NCI-H82 (cell line): Measurements from ENCODE around the gene RABGGTA.

ENCODE experiments used
- DNase-seq: peaks from one replicate; lab custom pipeline; 2025; lab: John Stamatoyannopoulos, UW

Gene RABGGTA

DNA sequence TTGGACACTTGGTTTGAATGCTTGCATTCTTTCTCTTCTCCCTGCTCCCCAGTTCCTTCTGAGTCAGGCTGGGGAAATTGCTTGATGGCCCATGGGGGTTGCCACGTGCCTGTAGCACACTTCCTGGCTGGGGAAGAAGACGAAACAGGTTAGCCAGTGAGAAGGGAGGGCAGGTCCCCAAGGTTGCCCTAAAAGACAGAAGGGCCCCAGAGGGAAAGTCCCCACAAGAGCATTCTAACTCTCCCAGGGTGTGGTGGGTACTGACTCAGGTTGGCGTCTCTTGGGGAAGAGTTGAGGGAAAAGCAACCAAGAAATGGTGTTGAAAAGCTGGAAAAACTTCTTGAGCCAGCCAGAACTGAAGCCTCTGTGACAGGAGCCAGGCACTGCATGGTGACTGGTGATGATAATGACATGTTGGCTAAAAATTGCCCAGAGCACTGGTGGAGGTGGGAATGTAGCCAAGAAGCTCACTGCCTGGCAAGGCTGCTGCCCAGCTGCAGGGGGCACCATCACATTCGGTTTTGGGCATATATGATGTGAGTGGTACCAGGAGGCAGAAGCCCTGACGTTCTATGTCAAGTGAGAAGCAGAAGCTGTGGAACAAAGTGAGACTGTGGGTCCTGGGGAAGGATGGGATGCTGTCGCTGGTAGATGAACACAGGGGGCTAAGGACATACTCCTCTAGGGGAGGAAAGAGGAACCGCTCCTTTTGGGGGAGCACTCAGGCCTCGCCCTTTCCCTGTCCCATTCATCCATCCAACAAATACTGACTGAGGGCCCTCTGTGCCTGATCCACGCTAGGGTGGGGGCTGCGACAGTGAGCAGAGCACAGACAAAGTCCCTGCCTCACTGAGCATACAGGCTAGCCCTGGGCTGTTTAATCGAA lies 8.1 kb upstream of the RABGGTA start:
- DNase-seq, result no peak

GRCh38 chr14:24278424-24278823 lies 7.0 kb upstream of the RABGGTA start:
- no peak for DNase-seq

DNA sequence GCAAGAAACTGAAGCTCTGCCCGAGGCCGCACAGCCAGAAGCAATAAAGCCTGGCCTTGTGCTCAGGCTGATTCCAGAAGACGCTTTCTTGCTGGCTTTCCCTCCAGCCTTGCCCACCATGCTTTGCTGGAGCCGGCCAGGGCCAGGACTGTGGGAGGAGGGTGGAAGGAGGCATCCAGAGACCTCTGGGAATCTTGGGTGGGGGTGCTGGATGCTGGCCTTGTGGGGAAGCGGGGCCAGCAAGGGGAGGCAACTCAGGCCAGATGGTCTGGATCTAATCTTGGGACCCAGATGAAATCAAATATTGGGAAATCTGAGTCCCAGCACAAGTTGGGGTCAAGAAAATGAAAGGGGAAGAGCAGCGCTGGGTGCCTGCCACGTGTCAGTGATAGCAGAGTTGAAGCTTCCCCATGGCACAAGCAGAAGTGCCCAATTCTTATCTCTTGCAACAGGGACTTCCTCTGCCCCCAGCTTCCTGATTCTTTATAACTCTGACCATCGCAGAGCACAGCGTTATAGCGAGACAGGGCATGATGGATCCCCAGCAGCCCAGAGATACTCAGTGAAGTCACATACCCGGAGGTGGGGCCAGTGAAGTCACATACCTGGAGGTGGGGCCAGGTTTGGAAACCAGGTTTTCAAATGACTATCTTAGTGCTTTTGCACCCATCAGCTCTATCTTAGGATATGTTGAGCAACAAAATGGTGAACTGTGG lies 6.4 kb upstream of the RABGGTA start:
- no peak for DNase-seq

- no peak for DNase-seq
These were observed 5.7 kb upstream of the RABGGTA start for GRCh38 chr14:24277071-24277470.

DNA sequence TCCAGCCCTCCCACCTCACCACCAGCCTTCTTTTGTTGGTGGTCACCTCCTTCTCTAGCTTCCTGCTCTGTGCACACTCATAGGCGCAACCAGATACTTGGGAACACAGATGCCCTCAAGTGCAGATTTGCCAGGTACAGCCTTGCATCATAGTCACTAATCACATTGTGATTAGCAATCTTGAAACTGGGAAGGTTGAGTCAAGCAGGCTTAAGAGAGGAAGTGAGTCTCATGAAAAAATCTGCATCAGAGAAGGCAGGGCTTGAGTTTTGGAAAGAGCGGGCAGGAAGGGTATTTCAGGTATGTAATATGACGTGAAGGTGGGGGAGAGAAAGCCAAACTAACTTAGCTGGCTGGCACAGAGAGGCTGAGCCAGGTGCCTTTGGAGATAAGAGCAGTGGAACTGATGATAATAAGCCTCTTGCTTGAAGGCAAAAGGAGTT lies 2.7 kb upstream of the RABGGTA start:
- DNase-seq, result peak; percentile 31

DNA sequence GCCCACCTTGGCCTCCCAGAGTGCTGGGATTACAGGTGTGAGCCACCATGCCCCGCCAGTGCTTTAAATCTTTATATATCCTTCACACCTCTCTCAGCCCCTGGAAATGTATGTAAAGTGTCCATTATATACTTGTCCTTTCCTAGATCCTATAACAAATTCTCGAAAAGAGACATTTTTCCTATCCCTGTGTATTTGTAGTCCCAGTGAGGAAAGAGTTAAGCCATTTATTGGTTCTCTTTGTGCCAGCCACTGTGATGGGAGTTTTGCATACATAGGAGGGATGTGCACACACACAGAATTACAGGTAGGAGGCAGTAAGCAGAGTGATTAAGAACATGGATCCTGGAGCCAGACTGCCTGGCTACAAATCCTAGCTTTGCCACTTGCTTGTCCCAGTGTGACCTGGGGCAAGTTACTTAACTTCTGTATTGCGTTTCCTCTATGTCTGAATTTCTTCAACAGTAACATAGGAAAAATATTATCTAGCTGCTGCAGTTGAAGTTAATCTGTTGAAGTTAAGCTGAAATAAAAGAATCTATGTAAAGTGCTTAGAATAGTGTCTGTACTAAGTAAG lies 2.1 kb upstream of the RABGGTA start:
- peak; percentile 72 for DNase-seq

GRCh38 chr14:24272467-24272866 lies 1.1 kb upstream of the RABGGTA start:
- DNase-seq, result no peak

GRCh38 chr14:24271834-24272263 lies 452 bp upstream of the RABGGTA start:
- no peak for DNase-seq

DNA sequence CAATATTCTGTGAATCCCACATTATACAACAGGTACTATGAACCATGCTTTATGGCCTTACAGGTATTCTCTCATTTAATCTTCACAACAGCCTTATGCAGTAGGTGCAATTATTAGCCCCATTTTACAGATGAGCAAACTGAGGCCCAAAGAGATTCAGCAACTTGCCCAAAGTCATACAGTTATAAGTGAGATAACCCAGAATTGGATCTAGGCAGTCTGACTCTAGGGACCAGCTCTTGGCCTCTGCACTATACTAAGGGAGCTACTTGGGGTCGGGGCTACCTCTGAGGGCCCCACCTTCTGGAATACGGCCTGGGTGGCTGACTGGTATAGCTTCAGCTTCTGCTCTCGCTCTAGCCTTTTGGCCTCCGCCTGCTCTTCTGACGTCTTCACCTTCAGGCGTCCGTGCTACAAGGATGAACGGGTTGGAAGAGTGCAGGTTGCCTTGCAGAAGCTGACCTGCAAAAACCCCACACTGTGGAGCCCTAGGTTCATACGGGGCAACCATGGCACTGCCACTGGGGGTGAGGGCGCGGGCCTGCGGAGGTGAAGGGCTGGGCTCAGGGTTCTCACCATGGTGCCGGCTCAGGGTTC lies 762 bp downstream of the RABGGTA start:
- peak; percentile 55 for DNase-seq

DNA sequence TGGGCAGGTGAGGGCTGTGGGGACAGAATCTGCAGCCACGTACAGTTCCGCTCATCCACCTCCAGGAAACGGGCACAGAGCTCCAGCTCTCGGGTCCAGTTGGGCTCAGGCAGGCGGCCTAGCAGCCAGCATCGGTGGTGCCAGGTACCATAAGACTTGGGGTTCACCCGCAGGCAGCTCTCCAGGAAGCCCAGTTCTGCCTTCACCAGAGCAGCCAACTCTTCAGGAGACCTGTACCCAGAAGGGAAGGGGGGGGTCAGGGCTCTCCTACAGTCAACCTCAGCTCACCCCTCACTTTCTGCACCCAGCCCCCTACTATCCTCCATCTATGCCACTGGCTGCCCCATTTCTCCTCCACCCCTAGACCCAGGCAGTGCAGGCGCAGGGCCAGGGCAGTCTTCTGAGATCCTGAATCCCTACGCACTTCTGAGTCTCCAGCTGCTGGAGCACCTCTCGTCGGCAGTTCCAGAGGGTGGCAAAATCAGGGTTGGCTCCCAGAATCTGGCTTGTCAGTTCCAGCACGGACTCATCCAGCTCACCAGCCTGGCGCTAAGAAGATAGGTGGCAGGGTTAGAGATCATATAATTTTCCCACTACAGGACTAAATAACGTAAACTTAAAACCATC lies 1.4 kb downstream of the RABGGTA start:
- no peak for DNase-seq

DNA sequence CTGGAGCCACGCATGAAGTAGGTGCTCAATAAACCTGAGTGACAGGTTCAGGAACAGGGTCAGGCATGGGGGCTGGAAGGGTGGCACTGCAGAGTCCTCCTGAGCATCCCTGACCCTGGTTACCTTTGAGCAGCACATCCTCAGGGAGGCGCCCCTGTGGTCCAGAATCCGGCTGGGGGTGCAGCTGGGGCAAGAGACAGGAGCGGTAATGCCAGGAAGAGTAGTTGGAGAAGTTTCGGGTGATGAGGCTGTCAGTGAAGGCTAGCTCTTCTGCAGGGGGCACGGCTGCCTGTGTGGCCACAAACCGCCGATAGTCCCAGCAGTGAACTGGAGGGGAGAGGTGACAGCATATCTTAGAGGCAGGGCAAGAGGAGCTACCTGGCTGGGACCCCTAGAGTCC lies 2.0 kb downstream of the RABGGTA start:
- no peak for DNase-seq

- DNase-seq, result no peak
These were observed 3.2 kb downstream of the RABGGTA start for GRCh38 chr14:24268225-24268624.

- DNase-seq, result no peak
These were observed 3.9 kb downstream of the RABGGTA start for GRCh38 chr14:24267516-24267915.

DNA sequence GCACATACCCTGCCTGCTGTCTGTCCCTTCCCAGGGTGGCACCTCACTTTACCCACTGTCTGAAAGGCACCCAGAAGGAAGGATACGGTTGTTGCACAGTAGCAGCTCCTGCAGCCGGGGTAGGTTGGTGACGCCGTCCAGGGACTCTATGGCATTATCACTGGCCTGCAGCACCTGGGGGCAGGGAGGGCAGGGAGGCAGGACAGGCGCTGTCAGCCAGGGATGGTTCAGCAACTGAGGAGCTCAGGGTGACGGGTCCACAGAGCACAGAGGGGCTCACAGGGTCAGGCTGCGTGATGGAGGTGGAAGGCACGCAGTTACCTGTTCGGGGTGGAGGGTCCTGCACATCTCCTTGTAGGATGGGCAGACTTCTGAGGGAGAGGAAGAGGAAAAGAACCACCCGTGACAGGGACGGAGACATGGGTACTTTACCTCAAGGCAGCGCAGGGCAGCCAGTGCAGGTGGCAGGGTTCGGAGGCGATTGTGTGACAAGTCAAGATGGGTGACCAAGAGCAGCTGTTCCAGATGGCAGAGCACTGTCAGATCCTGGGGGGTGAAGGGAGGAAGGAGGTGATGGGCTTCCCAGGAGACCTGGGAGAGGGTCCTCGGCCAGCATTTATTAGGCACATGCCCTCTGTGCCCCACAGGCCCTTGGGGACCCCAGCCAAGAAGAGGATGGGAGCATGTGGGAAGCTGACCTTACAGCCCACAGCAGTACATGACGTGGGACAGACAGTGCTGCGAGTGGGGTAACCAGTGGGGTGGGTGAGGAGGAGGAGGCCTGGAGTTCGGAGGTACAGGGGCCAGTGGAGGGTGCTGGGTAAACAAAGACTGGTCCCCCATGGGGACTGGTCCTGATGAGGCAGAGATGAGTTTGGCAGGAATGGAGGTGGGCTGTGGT lies 4.8 kb downstream of the RABGGTA start:
- no peak for DNase-seq

GRCh38 chr14:24264298-24264697 lies 7.1 kb downstream of the RABGGTA start:
- DNase-seq, result no peak

DNA sequence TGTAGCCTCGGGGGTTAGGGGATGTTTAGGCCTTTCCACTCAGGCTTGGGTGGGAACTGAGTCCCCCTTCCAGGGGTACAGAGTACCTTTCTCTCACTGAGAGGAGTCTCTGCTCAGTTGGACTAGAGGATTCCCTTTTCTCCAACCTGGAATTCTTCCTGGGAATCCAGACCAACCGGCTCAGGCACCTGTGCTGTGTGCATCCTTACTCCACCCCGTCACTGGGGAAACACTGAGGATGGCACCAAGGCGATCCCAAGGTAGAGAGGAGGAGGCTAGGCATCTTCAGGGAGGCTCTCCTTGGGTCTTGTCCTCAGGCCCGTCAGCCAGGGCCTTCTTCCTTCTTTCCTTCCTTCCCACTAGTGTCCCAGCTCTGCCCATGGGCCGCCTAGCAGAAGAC lies 7.5 kb downstream of the RABGGTA start:
- DNase-seq, result no peak

GRCh38 chr14:24262821-24263733 lies 8.3 kb downstream of the RABGGTA start, which contains the start of gene TGM1:
Gene TGM1, minus strand, starts transcription at chr14:24263177. Its CDS starts 825 bp downstream, at chr14:24262352.
- DNase-seq, result peak; percentile 5

DNA sequence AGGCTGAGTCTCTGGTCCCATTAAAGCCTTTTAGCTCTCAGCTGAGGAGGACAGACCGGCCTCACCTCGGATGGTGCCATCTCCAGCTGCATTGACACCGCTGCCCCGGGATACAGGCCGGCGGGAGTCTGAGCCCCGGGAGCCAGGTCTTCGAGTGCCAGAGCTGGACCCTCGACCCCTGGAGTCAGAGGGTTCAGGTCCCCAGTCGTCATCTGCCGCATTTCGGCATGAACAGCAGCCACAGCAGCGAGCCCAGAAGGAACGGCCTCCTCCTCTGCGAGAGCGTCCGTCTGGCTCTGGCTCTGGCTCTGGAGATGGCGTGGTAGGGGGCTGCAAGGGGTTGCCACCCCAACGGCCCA lies 9.4 kb downstream of the RABGGTA start:
- no peak for DNase-seq

GRCh38 chr14:24261256-24261968 lies 10.0 kb downstream of the RABGGTA start:
- no peak for DNase-seq
